B cell (primary cell): ENCODE measurements around the gene HOXA9. TPM values are rescaled to one million over a fixed set of nuclear protein-coding genes. Genes with fewer than 3 reads are reported as not detected.

Experiments used
- ATAC-seq: fragments of 200-7000 bp; cut with Tn5 transposase; one replicate; pipeline ENCODE4 v1.10.0; 2021; ENCODE audit warnings: low read depth, mild to moderate bottlenecking, moderate number of reproducible peaks, moderate library complexity
- CTCF ChIA-PET: fragments of 350-600 bp; sonication (Branson Sonifier 250); formaldehyde crosslinking; loops from one replicate; lab custom pipeline; 2021; ENCODE audit warnings: antibody characterized with exemption, inconsistent platforms; lab: Charles Lee
- POLR2A ChIA-PET: fragments of 350-600 bp; sonication (Branson Sonifier 250); formaldehyde crosslinking; loops from one replicate; lab custom pipeline; 2021; ENCODE audit warnings: antibody characterized with exemption; lab: Charles Lee
- DNase-seq: peaks from one replicate; pipeline ENCODE4 v3.0.0; 2013
- H2AFZ ChIP-seq: 2 replicates; pipeline ENCODE4 v1.6.1; 2012; ENCODE audit warnings: mild to moderate bottlenecking, low read depth, low read length; ENCODE audit not compliant: insufficient read depth, poor library complexity, severe bottlenecking
- H3K27ac ChIP-seq, 2 donors: 1 replicate in 1 of 2; 2 replicates in 1 of 2; pipeline ENCODE4 v1.5.1; 2012 to 2013; ENCODE audit warnings: low read length in 2 of 2, mild to moderate bottlenecking in 2 of 2, moderate library complexity in 1 of 2
- H3K27me3 ChIP-seq, 4 experiments: fragments of 200-600 bp in 1 of 4; sonication (generic) in 1 of 4; replicated peaks in 1 of 4; 1 replicate in 2 of 4; 2 replicates in 2 of 4; pipeline versions ENCODE4 v1.6.1 to v1.7.0; 2013 to 2016; ENCODE audit warnings: low read length in 3 of 4, mild to moderate bottlenecking in 2 of 4, mixed read lengths in 1 of 4, moderate library complexity in 1 of 4; ENCODE audit not compliant: insufficient read depth in 4 of 4, control insufficient read depth in 3 of 4; ENCODE audit errors: control extremely low read depth in 1 of 4
- H3K36me3 ChIP-seq, 2 experiments: replicated peaks in 1 of 2; 1 replicate in 1 of 2; 2 replicates in 1 of 2; pipeline versions ENCODE4 v1.6.1 to v1.7.1; 2013; ENCODE audit warnings: low read length in 1 of 2; ENCODE audit not compliant: insufficient read depth in 2 of 2, control insufficient read depth in 1 of 2; ENCODE audit errors: control extremely low read depth in 1 of 2, extremely low read depth in 1 of 2
- H3K4me1 ChIP-seq, 2 donors: fragments of 200-600 bp in 1 of 2; sonication (generic) in 1 of 2; 1 replicate in 1 of 2; 2 replicates in 1 of 2; pipeline versions ENCODE4 v1.5.1 to v1.6.1; 2013 to 2017; ENCODE audit warnings: low read length in 2 of 2; ENCODE audit not compliant: control insufficient read depth in 2 of 2, insufficient read depth in 2 of 2
- H3K4me2 ChIP-seq: replicated peaks from 2 replicates; pipeline ENCODE3; 2012; ENCODE audit warnings: mild to moderate bottlenecking, low read depth, low read length; ENCODE audit not compliant: poor library complexity, severe bottlenecking
- H3K4me3 ChIP-seq, 5 experiments: fragments of 200-600 bp in 1 of 5; sonication (generic) in 1 of 5; 1 replicate in 3 of 5; 2 replicates in 2 of 5; pipeline versions ENCODE4 v1.5.1 to v1.7.0; 2011 to 2016; ENCODE audit warnings: low read length in 4 of 5, mild to moderate bottlenecking in 4 of 5, low read depth in 2 of 5, control low read depth in 1 of 5, moderate library complexity in 1 of 5; ENCODE audit not compliant: insufficient read depth in 1 of 5; ENCODE audit errors: control extremely low read depth in 1 of 5, extremely low read depth in 1 of 5
- H3K79me2 ChIP-seq: fragments of 200-600 bp; sonication (generic); one replicate; pipeline ENCODE4 v1.6.0; 2016; ENCODE audit warnings: low read length; ENCODE audit not compliant: control insufficient read depth, insufficient read depth
- H3K9ac ChIP-seq: fragments of 200-600 bp; sonication (generic); 2 replicates; pipeline ENCODE4 v1.6.1; 2017; ENCODE audit warnings: mild to moderate bottlenecking, low read length, moderate library complexity
- H3K9me3 ChIP-seq, 3 donors: one replicate each; pipeline versions ENCODE4 v1.6.1 to v1.7.1; 2013; ENCODE audit warnings: low read length in 2 of 3; ENCODE audit not compliant: control insufficient read depth in 2 of 3, insufficient read depth in 1 of 3; ENCODE audit errors: control extremely low read depth in 1 of 3
- H4K20me1 ChIP-seq: 2 replicates; pipeline ENCODE4 v1.6.0; 2012; ENCODE audit warnings: mild to moderate bottlenecking, low read length; ENCODE audit not compliant: insufficient read depth, control insufficient read depth, poor library complexity, severe bottlenecking
- H3K27ac Mint-ChIP-seq: one replicate; pipeline ENCODE4 v1.8.0; 2021; ENCODE audit warnings: mixed read lengths
- H3K27me3 Mint-ChIP-seq: one replicate; pipeline ENCODE4 v1.8.0; 2021; ENCODE audit warnings: mixed read lengths
- H3K4me1 Mint-ChIP-seq: one replicate; pipeline ENCODE4 v1.8.0; 2021; ENCODE audit warnings: mixed read lengths
- H3K4me3 Mint-ChIP-seq: one replicate; pipeline ENCODE4 v1.8.0; 2021; ENCODE audit warnings: mixed read lengths
- H3K9me3 Mint-ChIP-seq: one replicate; pipeline ENCODE4 v1.8.0; 2022; ENCODE audit warnings: mixed read lengths; ENCODE audit not compliant: insufficient read depth
- CTCF ChIP-seq: fragments of 200-600 bp; IDR thresholded peaks from one replicate; pipeline ENCODE4 v1.8.0; 2022; ENCODE audit warnings: antibody characterized with exemption, mild to moderate bottlenecking
- EZH2 ChIP-seq: IDR thresholded peaks from 2 replicates; pipeline ENCODE4 v1.6.1; 2012; ENCODE audit warnings: borderline replicate concordance, low read depth, mild to moderate bottlenecking, moderate library complexity, low read length; ENCODE audit not compliant: insufficient read depth, poor library complexity, severe bottlenecking
- WGBS: methylation state at CpG from one replicate; pipeline ENCODE4 v1.1.5; 2013; ENCODE audit warnings: missing lambda C conversion rate; ENCODE audit not compliant: insufficient coverage; 5-methylcytosine and 5-hydroxymethylcytosine counted together
- intact Hi-C: fragments of 100-400 bp; cut with micrococcal nuclease; formaldehyde crosslinking; loops from one replicate; pipeline ENCODE4 v1.10.0; 2022
- polyA plus RNA-seq: library from polyadenylated mRNA; depleted of rRNA; stranded (reverse); fragments of >200 nt; gene quantifications from 2 replicates; pipeline ENCODE4 v1.2.3, GENCODE V29; 2012
- total RNA-seq, 2 donors: library from RNA; stranded (reverse); fragments of 120-200 nt in 1 of 2; gene quantifications; 1 replicate in 1 of 2; 2 replicates in 1 of 2; pipeline versions ENCODE4 v1.2.3 to v1.2.4, GENCODE V29; 2013 to 2022

HOXA9 gene
- total and polyA plus RNA-seq, 2 donors (not counting 1 experiment from before 2014, with no cell fraction given), result 0.07 TPM; not detected in 1

- no peak for TF ChIP-seq EZH2
- TF ChIP-seq CTCF, result no peak
- H3K27ac Mint-ChIP-seq, result no peak overlapping the region
These were observed 38.1 kb upstream of the HOXA9 start for GRCh38 chr7:27203365-27203953.

GRCh38 chr7:27202862-27203134 lies 37.5 kb upstream of the HOXA9 start:
- peaks cover 50 to 69% of the 10 kb centered on the region in 2 donors for H3K4me1 ChIP-seq
- peaks cover 44% of the 10 kb centered on the region for H3K4me1 Mint-ChIP-seq
- peaks cover 83% of the 10 kb centered on the region for H3K27me3 Mint-ChIP-seq
- no CpG with 5 or more reads among the region's 3 CpGs for WGBS
- peaks cover 1 to 60% (median 6%) of the 10 kb centered on the region in 3 donors for H3K9me3 ChIP-seq
- H3K4me2 ChIP-seq, result no peak overlapping the region
- TF ChIP-seq CTCF (no peak), EZH2 (no peak)
- H2AFZ ChIP-seq, result no peak overlapping the region
- no peaks in the 10 kb centered on the region for H3K79me2 ChIP-seq
- ATAC-seq, result no peak
- DNase-seq, result peak; percentile 20
- H3K27ac ChIP-seq, result no peak overlapping the region
- no peaks in the 10 kb centered on the region for H4K20me1 ChIP-seq
- intact Hi-C loops, result loop anchor here (5.0 kb wide), 1 partner anchor 1210 kb away; the partner anchor contains the start of gene CREB5
- H3K27me3 ChIP-seq, result peaks cover 1 to 88% (median 85%) of the 10 kb centered on the region in 4 experiments
- no peaks in the 10 kb centered on the region for H3K36me3 ChIP-seq
- peak overlapping the region; percentile 37 for H3K27ac Mint-ChIP-seq
- no peaks in the 10 kb centered on the region for H3K9me3 Mint-ChIP-seq
- H3K4me3 Mint-ChIP-seq, result peak overlapping the region; percentile 36
- H3K9ac ChIP-seq, result no peak overlapping the region
- ChIA-PET CTCF (interaction anchor here (0.9 to 1.8 kb wide), 5 partner anchors 8 to 1355 kb away, joined by 3 to 6 read pairs (median 3); no protein-coding TSS in a partner anchor), POLR2A (interaction anchor here (0.5 kb wide), 1 partner anchor 867 kb away, joined by 5 read pairs; no protein-coding TSS in a partner anchor)
- H3K4me3 ChIP-seq, result no peak overlapping the region

More at GRCh38 chr7:27203365-27203953, 38.1 kb upstream of the HOXA9 start:
- Histone ChIP-seq H3K4me1 (peaks cover 45 to 67% of the 10 kb centered on the region in 2 donors), H3K4me2 (no peak overlapping the region), H3K27me3 (peaks cover 1 to 88% (median 85%) of the 10 kb centered on the region in 4 experiments), H3K79me2 (no peaks in the 10 kb centered on the region), H3K9ac (no peak overlapping the region), H2AFZ (no peak overlapping the region), H3K4me3 (no peak overlapping the region), H3K27ac (no peak overlapping the region), H3K36me3 (no peaks in the 10 kb centered on the region), H4K20me1 (no peaks in the 10 kb centered on the region), H3K9me3 (peaks cover 1 to 53% (median 6%) of the 10 kb centered on the region in 3 donors)
- no peak overlapping the region for H3K4me3 Mint-ChIP-seq
- DNase-seq, result no peak
- H3K27me3 Mint-ChIP-seq, result peaks cover 79% of the 10 kb centered on the region
- peaks cover 39% of the 10 kb centered on the region for H3K4me1 Mint-ChIP-seq
- intact Hi-C loops, result loop anchor here (5.0 kb wide), 1 partner anchor 1209 kb away; the partner anchor contains the start of gene CREB5
- CTCF ChIA-PET, result interaction anchor here (1.0 to 1.4 kb wide), 5 partner anchors 13 to 1355 kb away, joined by 3 read pairs; no protein-coding TSS in a partner anchor
- POLR2A ChIA-PET, result no interaction called here
- WGBS, result 6% methylated on average over 8 of the region's 10 CpGs
- H3K9me3 Mint-ChIP-seq, result no peaks in the 10 kb centered on the region
- no peak for ATAC-seq
